ENCODE results near the gene POU6F1.
"Not testable (repeated sequence)": the region's sequence is repeated elsewhere in the genome, so short reads cannot be mapped to it uniquely, and the experiment has no call there.

Gene POU6F1

GRCh38 chr12:51232642-51233041 lies 14.8 kb upstream of the POU6F1 start:
- Histone ChIP-seq H3K4me3 (replicated peaks; ENCODE audit: insufficient read depth, low read length) (no peak overlapping the region), H3K27me3 (ENCODE audit: insufficient read depth, poor library complexity, severe bottlenecking) (no peaks in the 10 kb centered on the region), H3K27ac (replicated peaks) (no peak overlapping the region)
- no peak for DNase-seq (ENCODE audit: low read depth in 1 of 2, low spot score in 1 of 2)
- TF ChIP-seq CTCF (IDR thresholded peaks at IDR 0.05; ENCODE audit: insufficient read depth, low read length) (no peak), SPI1 (IDR thresholded peaks at IDR 0.05; ENCODE audit: borderline replicate concordance, low read depth) (no peak), POLR2AphosphoS5 (IDR thresholded peaks at IDR 0.05; ENCODE audit: low read depth) (no peak), GABPA (IDR thresholded peaks at IDR 0.05; ENCODE audit: low read depth) (no peak)
- TF ChIP-seq, protein P1, sequence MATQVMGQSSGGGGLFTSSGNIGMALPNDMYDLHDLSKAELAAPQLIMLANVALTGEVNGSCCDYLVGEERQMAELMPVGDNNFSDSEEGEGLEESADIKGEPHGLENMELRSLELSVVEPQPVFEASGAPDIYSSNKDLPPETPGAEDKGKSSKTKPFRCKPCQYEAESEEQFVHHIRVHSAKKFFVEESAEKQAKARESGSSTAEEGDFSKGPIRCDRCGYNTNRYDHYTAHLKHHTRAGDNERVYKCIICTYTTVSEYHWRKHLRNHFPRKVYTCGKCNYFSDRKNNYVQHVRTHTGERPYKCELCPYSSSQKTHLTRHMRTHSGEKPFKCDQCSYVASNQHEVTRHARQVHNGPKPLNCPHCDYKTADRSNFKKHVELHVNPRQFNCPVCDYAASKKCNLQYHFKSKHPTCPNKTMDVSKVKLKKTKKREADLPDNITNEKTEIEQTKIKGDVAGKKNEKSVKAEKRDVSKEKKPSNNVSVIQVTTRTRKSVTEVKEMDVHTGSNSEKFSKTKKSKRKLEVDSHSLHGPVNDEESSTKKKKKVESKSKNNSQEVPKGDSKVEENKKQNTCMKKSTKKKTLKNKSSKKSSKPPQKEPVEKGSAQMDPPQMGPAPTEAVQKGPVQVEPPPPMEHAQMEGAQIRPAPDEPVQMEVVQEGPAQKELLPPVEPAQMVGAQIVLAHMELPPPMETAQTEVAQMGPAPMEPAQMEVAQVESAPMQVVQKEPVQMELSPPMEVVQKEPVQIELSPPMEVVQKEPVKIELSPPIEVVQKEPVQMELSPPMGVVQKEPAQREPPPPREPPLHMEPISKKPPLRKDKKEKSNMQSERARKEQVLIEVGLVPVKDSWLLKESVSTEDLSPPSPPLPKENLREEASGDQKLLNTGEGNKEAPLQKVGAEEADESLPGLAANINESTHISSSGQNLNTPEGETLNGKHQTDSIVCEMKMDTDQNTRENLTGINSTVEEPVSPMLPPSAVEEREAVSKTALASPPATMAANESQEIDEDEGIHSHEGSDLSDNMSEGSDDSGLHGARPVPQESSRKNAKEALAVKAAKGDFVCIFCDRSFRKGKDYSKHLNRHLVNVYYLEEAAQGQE (IDR thresholded peaks at IDR 0.05; ENCODE audit: insufficient replicate concordance, low read depth): no peak

DNA sequence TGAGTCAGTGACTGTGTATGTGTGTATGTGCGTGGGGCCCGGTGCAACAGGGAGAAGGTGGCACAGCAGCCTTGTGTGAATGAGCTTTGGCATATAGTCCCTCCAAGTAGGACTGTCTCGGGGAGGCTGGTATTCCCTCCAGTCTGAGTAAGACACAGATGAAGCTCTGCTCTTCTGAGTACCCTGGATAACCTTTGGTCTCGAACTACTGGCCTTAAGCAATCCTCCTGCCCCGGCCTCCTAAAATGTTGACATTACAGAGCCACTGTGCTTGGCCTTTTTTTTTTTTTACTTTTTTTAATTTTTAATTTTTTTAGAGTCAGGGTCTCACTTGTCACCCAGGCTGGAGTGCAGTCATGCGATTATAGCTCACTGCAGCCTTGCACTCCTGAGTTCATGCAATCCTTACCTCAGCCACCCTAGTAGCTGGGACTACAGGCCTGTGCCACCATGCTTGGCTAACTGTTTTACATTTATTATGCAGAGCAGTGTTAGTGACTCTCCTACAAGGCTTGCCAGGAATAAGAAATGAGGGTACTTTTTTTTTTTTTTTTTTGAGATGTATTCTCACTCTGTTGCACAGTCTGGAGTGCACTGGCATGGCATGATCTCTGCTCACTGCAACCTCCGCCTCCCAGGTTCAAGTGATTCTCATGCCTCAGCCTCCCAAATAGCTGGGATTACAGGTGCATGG lies 11.4 kb upstream of the POU6F1 start:
- DNase-seq (ENCODE audit: low read depth in 1 of 2, low spot score in 1 of 2): no peak
- Histone ChIP-seq H3K4me3 (replicated peaks; ENCODE audit: insufficient read depth, low read length) (no peak overlapping the region), H3K27me3 (ENCODE audit: insufficient read depth, poor library complexity, severe bottlenecking) (no peaks in the 10 kb centered on the region), H3K27ac (replicated peaks) (no peak overlapping the region)
- TF ChIP-seq SPI1 (IDR thresholded peaks at IDR 0.05; ENCODE audit: borderline replicate concordance, low read depth) (no peak), CTCF (IDR thresholded peaks at IDR 0.05; ENCODE audit: insufficient read depth, low read length) (no peak), POLR2AphosphoS5 (IDR thresholded peaks at IDR 0.05; ENCODE audit: low read depth) (no peak), GABPA (IDR thresholded peaks at IDR 0.05; ENCODE audit: low read depth) (no peak)
- TF ChIP-seq, protein P1 (IDR thresholded peaks at IDR 0.05; ENCODE audit: insufficient replicate concordance, low read depth): no peak

GRCh38 chr12:51227962-51228361 lies 10.1 kb upstream of the POU6F1 start:
- DNase-seq (ENCODE audit: low read depth in 1 of 2, low spot score in 1 of 2): no peak
- H3K27ac ChIP-seq (replicated peaks): no peak overlapping the region
- H3K4me3 ChIP-seq (replicated peaks; ENCODE audit: insufficient read depth, low read length): no peak overlapping the region
- TF ChIP-seq POLR2AphosphoS5 (IDR thresholded peaks at IDR 0.05; ENCODE audit: low read depth) (no peak), CTCF (IDR thresholded peaks at IDR 0.05; ENCODE audit: insufficient read depth, low read length) (no peak), GABPA (IDR thresholded peaks at IDR 0.05; ENCODE audit: low read depth) (no peak), SPI1 (IDR thresholded peaks at IDR 0.05; ENCODE audit: borderline replicate concordance, low read depth) (no peak)
- TF ChIP-seq, protein P1 (IDR thresholded peaks at IDR 0.05; ENCODE audit: insufficient replicate concordance, low read depth): no peak
- no peaks in the 10 kb centered on the region for H3K27me3 ChIP-seq (ENCODE audit: insufficient read depth, poor library complexity, severe bottlenecking)

- DNase-seq (ENCODE audit: low read depth in 1 of 2, low spot score in 1 of 2); H3K4me3 ChIP-seq (replicated peaks; ENCODE audit: insufficient read depth, low read length); H3K27ac ChIP-seq (replicated peaks); H3K27me3 ChIP-seq (ENCODE audit: insufficient read depth, poor library complexity, severe bottlenecking): not testable (repeated sequence)
These were observed 9.2 kb upstream of the POU6F1 start for GRCh38 chr12:51227112-51227511.

All from HL-60 (cell line).